Small intestine (tissue), 16 donors: ENCODE data around the gene HOXA6. TPM values are rescaled to one million over a fixed set of nuclear protein-coding genes. Genes with fewer than 3 reads are reported as not detected.

Experiments used
- DNase-seq, 2 donors: peaks; one replicate each; pipeline versions ENCODE4 v3.0.0 to v3.0.0-alpha.2; 2013
- FAIRE-seq: peaks from 2 replicates; lab custom pipeline; 2012; peaks lifted over from hg19 to GRCh38; lab: Jason Lieb, UNC
- H3K27ac ChIP-seq, 3 donors: one replicate each; pipeline ENCODE4 v1.5.1; 2013; ENCODE audit warnings: low read length in 2 of 3, mild to moderate bottlenecking in 2 of 3, control low read depth in 1 of 3, inconsistent platforms in 1 of 3, low read depth in 1 of 3, moderate library complexity in 1 of 3
- H3K27me3 ChIP-seq, 3 donors: one replicate each; pipeline ENCODE4 v1.6.1; 2013; ENCODE audit warnings: low read length in 3 of 3, inconsistent platforms in 1 of 3; ENCODE audit not compliant: control insufficient read depth in 3 of 3, insufficient read depth in 3 of 3
- H3K36me3 ChIP-seq, 3 donors: one replicate each; pipeline ENCODE4 v1.6.1; 2013; ENCODE audit warnings: low read length in 3 of 3, inconsistent platforms in 1 of 3, low read depth in 1 of 3, mild to moderate bottlenecking in 1 of 3, moderate library complexity in 1 of 3; ENCODE audit not compliant: control insufficient read depth in 3 of 3, insufficient read depth in 2 of 3
- H3K4me1 ChIP-seq, 3 donors: one replicate each; pipeline ENCODE4 v1.6.1; 2013; ENCODE audit warnings: low read length in 2 of 3, inconsistent platforms in 1 of 3, low read depth in 1 of 3, mild to moderate bottlenecking in 1 of 3, moderate library complexity in 1 of 3; ENCODE audit not compliant: control insufficient read depth in 3 of 3, insufficient read depth in 2 of 3
- H3K4me3 ChIP-seq, 3 donors: one replicate each; pipeline ENCODE4 v1.5.1; 2013; ENCODE audit warnings: low read length in 3 of 3, control low read depth in 1 of 3, inconsistent platforms in 1 of 3, low read depth in 1 of 3, mild to moderate bottlenecking in 1 of 3, moderate library complexity in 1 of 3
- H3K9me3 ChIP-seq, 2 donors: one replicate each; pipeline ENCODE4 v1.6.1; 2013; ENCODE audit warnings: low read depth in 1 of 2, low read length in 1 of 2; ENCODE audit not compliant: control insufficient read depth in 2 of 2, insufficient read depth in 1 of 2
- WGBS, 3 donors: extraction: QIAGEN DNeasy Blood & Tissue Kit; methylation state at CpG; one replicate each; pipeline ENCODE4 v1.1.7; 2013; 5-methylcytosine and 5-hydroxymethylcytosine counted together
- long read RNA-seq, 10 donors: transcript quantifications; one replicate each; lab custom pipeline, GENCODE V29; 2026
- polyA plus RNA-seq, 4 donors: library from polyadenylated mRNA; stranded (reverse) in 3 of 4; unstranded in 1 of 4; fragments of 200-250 nt in 3 of 4; fragments of 120-200 nt in 1 of 4; gene quantifications; one replicate each; pipeline versions ENCODE4 v1.2.1 to v1.2.3, GENCODE V29; 2013
- donor health status: healthy with polysubstance abuse.
- donor health status: control.
- donor health status: control.
- donor health status: Bipolar disorder and iron deficiency.
- donor health status: healthy.

Gene HOXA6
- polyA plus RNA-seq = 10 to 100 TPM in 1 of 4 donors, under 1 TPM in 2, not detected in 1; 0.46 to 29.7 (median 0.81) TPM
- long read RNA-seq, donor 1, partial matches to known transcripts = 0 of 2 reads
- long read RNA-seq, donor 1, other reads (novel, unspliced or antisense) = 0 of 2 reads
- long read RNA-seq, donor 2 = 0 reads
- long read RNA-seq, donor 3, partial matches to known transcripts = 0 of 1 reads
- long read RNA-seq, donor 3, other reads (novel, unspliced or antisense) = 0 of 1 reads
- long read RNA-seq, donor 4 = 0 reads
- long read RNA-seq, donor 5 = 0 reads
- long read RNA-seq, donor 6 = 0 reads
- long read RNA-seq, donor 7 = 0 reads
- long read RNA-seq, donor 8 = 0 reads
- long read RNA-seq, donor 9 = 0 reads
- long read RNA-seq, donor 10, transcript HOXA6-201 (2 exons, 989 nt) = major isoform, 7 of 7 reads
- long read RNA-seq, donor 10, partial matches to known transcripts = 0 of 7 reads
- long read RNA-seq, donor 10, other reads (novel, unspliced or antisense) = 0 of 7 reads

GRCh38 chr7:27147199-27148030, at the start of gene HOXA6:
Gene HOXA6 (minus strand): TSS chr7:27147774. CDS start chr7:27147749, 25 bp downstream.
- Histone ChIP-seq H3K4me3 (peak within 1 kb of the TSS; percentile 7 to 42 (median 7)), H3K4me1 (peaks cover 0 to 37% (median 0%) of the 10 kb centered on the region in 3 donors), H3K9me3 (no peaks in the 10 kb centered on the region), H3K27ac (peak within 1 kb of the TSS in 2 of 3 donors; percentile 73 to 78), H3K36me3 (peaks cover 0 to 31% (median 0%) of the 10 kb centered on the region in 3 donors), H3K27me3 (peaks cover 9 to 89% (median 21%) of the 10 kb centered on the region in 3 donors)
- FAIRE-seq (no peak), DNase-seq (peak; percentile 40 to 71)
- WGBS, 3 donors = 9 to 22% (median 13%) methylated on average over 63 of the region's 63 CpGs

GRCh38 chr7:27196287-27196767, 48.8 kb upstream of the HOXA6 start:
- H3K9me3 ChIP-seq = no peaks in the 10 kb centered on the region
- H3K27ac ChIP-seq = no peak overlapping the region
- peaks cover 0 to 8% (median 8%) of the 10 kb centered on the region in 3 donors for H3K4me1 ChIP-seq
- H3K27me3 ChIP-seq = peaks cover 21 to 84% (median 53%) of the 10 kb centered on the region in 3 donors
- WGBS, 3 donors = 2 to 5% (median 4%) methylated on average over 6 of the region's 6 CpGs
- peak; percentile 69 to 85 for DNase-seq
- H3K36me3 ChIP-seq = no peaks in the 10 kb centered on the region
- H3K4me3 ChIP-seq = no peak overlapping the region
- FAIRE-seq = no peak

GRCh38 chr7:27194686-27195379, 47.3 kb upstream of the HOXA6 start:
- no peak overlapping the region for H3K27ac ChIP-seq
- H3K4me3 ChIP-seq = no peak overlapping the region
- DNase-seq = peak in 1 of 2 donors; percentile 18

GRCh38 chr7:27194002-27194352, 46.4 kb upstream of the HOXA6 start:
- no peak for DNase-seq
- H3K9me3 ChIP-seq = no peaks in the 10 kb centered on the region
- peaks cover 0 to 5% (median 4%) of the 10 kb centered on the region in 3 donors for H3K4me1 ChIP-seq
- FAIRE-seq = no peak
- 22 to 31% (median 28%) methylated on average over 2 of the region's 2 CpGs for WGBS, 3 donors
- no peaks in the 10 kb centered on the region for H3K36me3 ChIP-seq
- no peak overlapping the region for H3K27ac ChIP-seq
- peaks cover 17 to 89% (median 59%) of the 10 kb centered on the region in 3 donors for H3K27me3 ChIP-seq
- H3K4me3 ChIP-seq = no peak overlapping the region

More at GRCh38 chr7:27194686-27195379, 47.3 kb upstream of the HOXA6 start:
- FAIRE-seq = no peak
- Histone ChIP-seq H3K4me1 (peaks cover 0 to 5% (median 2%) of the 10 kb centered on the region in 3 donors), H3K27me3 (peaks cover 15 to 85% (median 53%) of the 10 kb centered on the region in 3 donors), H3K36me3 (no peaks in the 10 kb centered on the region), H3K9me3 (no peaks in the 10 kb centered on the region)
- WGBS, 3 donors = 27 to 42% (median 35%) methylated on average over 9 of the region's 9 CpGs

- Histone ChIP-seq H3K9me3 (no peaks in the 10 kb centered on the region), H3K36me3 (no peaks in the 10 kb centered on the region), H3K27me3 (peaks cover 14 to 89% (median 59%) of the 10 kb centered on the region in 3 donors), H3K27ac (peak overlapping the region in 1 of 3 donors; percentile 3), H3K4me1 (peaks cover 0 to 7% (median 5%) of the 10 kb centered on the region in 3 donors), H3K4me3 (peak overlapping the region; percentile 20 to 43 (median 31))
- WGBS, 3 donors = 12 to 13% (median 13%) methylated on average over 29 of the region's 29 CpGs
- no peak for DNase-seq
- no peak for FAIRE-seq
These were observed 45.9 kb upstream of the HOXA6 start for GRCh38 chr7:27193335-27194001.

- no peak for FAIRE-seq
- no peak for DNase-seq
- H3K27me3 ChIP-seq = peaks cover 14 to 89% (median 62%) of the 10 kb centered on the region in 3 donors
- no peaks in the 10 kb centered on the region for H3K9me3 ChIP-seq
- peak overlapping the region; percentile 27 to 43 (median 31) for H3K4me3 ChIP-seq
- peak overlapping the region in 1 of 3 donors; percentile 25 for H3K27ac ChIP-seq
- H3K36me3 ChIP-seq = no peaks in the 10 kb centered on the region
- WGBS, 3 donors = 1 to 3% (median 3%) methylated on average over 76 to 78 of the region's 78 CpGs
- H3K4me1 ChIP-seq = peaks cover 0 to 11% (median 5%) of the 10 kb centered on the region in 3 donors
These were observed 45.2 kb upstream of the HOXA6 start for GRCh38 chr7:27192546-27193334.
